Neural cell (in vitro differentiated cells): ENCODE results near the gene PTGR1. TPM values are rescaled to one million over a fixed set of nuclear protein-coding genes. Genes with fewer than 3 reads are reported as not detected.

Source experiments
- H2AFZ ChIP-seq: fragments of 200-600, 300-800 bp; sonication (generic), shearing (Covaris generic); 2 replicates; pipeline ENCODE4 v1.6.0; 2014; ENCODE audit warnings: low read depth, mild to moderate bottlenecking, antibody characterized with exemption, low read length, moderate library complexity
- H3F3A ChIP-seq: fragments of 200-600 bp; shearing (Covaris generic); 2 replicates; pipeline ENCODE4 v1.6.1; 2016; ENCODE audit warnings: mild to moderate bottlenecking, moderate library complexity, mixed read lengths, antibody characterized with exemption, low read length; ENCODE audit not compliant: insufficient read depth, poor library complexity, severe bottlenecking
- H3K27ac ChIP-seq: fragments of 200-600, 300-800 bp; sonication (generic), shearing (Covaris generic); 2 replicates; pipeline ENCODE4 v1.5.1; 2014; ENCODE audit warnings: mild to moderate bottlenecking, low read length, moderate library complexity
- H3K27me3 ChIP-seq: fragments of 300-800, 200-600 bp; sonication (generic), shearing (Covaris generic); 2 replicates; pipeline ENCODE4 v1.6.0; 2014; ENCODE audit warnings: mild to moderate bottlenecking, low read depth, low read length, moderate library complexity; ENCODE audit not compliant: insufficient read depth
- H3K36me3 ChIP-seq: fragments of 300-800, 200-600 bp; sonication (generic), shearing (Covaris generic); 2 replicates; pipeline ENCODE4 v1.5.1; 2014; ENCODE audit warnings: mild to moderate bottlenecking, antibody characterized with exemption, low read length, moderate library complexity; ENCODE audit not compliant: insufficient read depth
- H3K4me2 ChIP-seq: fragments of 300-800, 200-600 bp; sonication (generic), shearing (Covaris generic); 2 replicates; pipeline ENCODE4 v1.6.0; 2014; ENCODE audit warnings: mild to moderate bottlenecking, low read length
- H3K4me3 ChIP-seq: fragments of 300-800, 200-600 bp; sonication (generic), shearing (Covaris generic); 2 replicates; pipeline ENCODE4 v1.5.1; 2014; ENCODE audit warnings: mild to moderate bottlenecking, low read length, moderate library complexity
- H3K79me2 ChIP-seq: fragments of 200-600 bp; shearing (Covaris generic); replicated peaks from 2 replicates; pipeline ENCODE4 v1.6.0; 2014; ENCODE audit warnings: mild to moderate bottlenecking, low read length, moderate library complexity; ENCODE audit not compliant: insufficient read depth
- H3K9ac ChIP-seq: fragments of 300-800, 200-600 bp; sonication (generic), shearing (Covaris generic); 2 replicates; pipeline ENCODE4 v1.6.1; 2016; ENCODE audit warnings: mild to moderate bottlenecking, low read length, mixed read lengths
- H3K9me2 ChIP-seq: fragments of 200-600 bp; shearing (Covaris generic); 2 replicates; pipeline ENCODE4 v1.6.1; 2016; ENCODE audit warnings: mild to moderate bottlenecking, low read length, mixed read lengths; ENCODE audit not compliant: insufficient read depth
- H3K9me3 ChIP-seq: fragments of 200-600, 300-800 bp; sonication (generic), shearing (Covaris generic); 2 replicates; pipeline ENCODE4 v1.6.1; 2016; ENCODE audit warnings: mild to moderate bottlenecking, mixed run types, low read length, moderate library complexity, mixed read lengths
- H4K20me1 ChIP-seq: fragments of 200-600 bp; shearing (Covaris generic); 2 replicates; pipeline ENCODE4 v1.6.1; 2016; ENCODE audit warnings: mild to moderate bottlenecking, mixed run types; ENCODE audit not compliant: insufficient read depth
- EP300 ChIP-seq: fragments of 450-650 bp; conservative IDR thresholded peaks from 2 replicates; pipeline ENCODE4 v1.6.1; 2014; ENCODE audit warnings: antibody characterized with exemption, mild to moderate bottlenecking, moderate library complexity; ENCODE audit not compliant: poor library complexity, severe bottlenecking
- EZH2 ChIP-seq: fragments of 200-600, 300-800 bp; shearing (Covaris generic), sonication (generic); IDR thresholded peaks from 2 replicates; pipeline ENCODE4 v1.6.1; 2014; ENCODE audit warnings: antibody characterized with exemption, low read length, borderline replicate concordance, mild to moderate bottlenecking; ENCODE audit not compliant: insufficient read depth, poor library complexity, severe bottlenecking
- MXI1 ChIP-seq: fragments of 450-650 bp; conservative IDR thresholded peaks from 2 replicates; pipeline ENCODE4 v1.6.1; 2014; ENCODE audit warnings: antibody characterized with exemption, mild to moderate bottlenecking; ENCODE audit not compliant: poor library complexity, severe bottlenecking
- POLR2AphosphoS5 ChIP-seq: IDR thresholded peaks from 2 replicates; pipeline ENCODE4 v1.6.1; 2012
- RAD21 ChIP-seq: fragments of 450-650 bp; conservative IDR thresholded peaks from 2 replicates; pipeline ENCODE4 v1.6.1; 2014; ENCODE audit warnings: antibody characterized with exemption, mild to moderate bottlenecking, moderate library complexity
- REST ChIP-seq: IDR thresholded peaks from 2 replicates; pipeline ENCODE4 v1.6.1; 2012; ENCODE audit warnings: borderline replicate concordance
- SMC3 ChIP-seq: fragments of 450-650 bp; conservative IDR thresholded peaks from 2 replicates; pipeline ENCODE4 v1.6.1; 2014; ENCODE audit warnings: antibody characterized with exemption, mild to moderate bottlenecking, moderate library complexity; ENCODE audit not compliant: poor library complexity
- TAF1 ChIP-seq: IDR thresholded peaks from 2 replicates; pipeline ENCODE4 v1.6.1; 2012; ENCODE audit warnings: low read depth
- polyA plus RNA-seq: library from polyadenylated mRNA; depleted of rRNA; stranded (reverse); fragments of >200 nt; gene quantifications from 2 replicates; pipeline ENCODE4 v1.2.3, GENCODE V29; 2014
- TF ChIP-seq, protein P1 (sequence below): fragments of 450-650 bp; IDR thresholded peaks from 2 replicates; pipeline ENCODE4 v1.5.1; 2014; ENCODE audit warnings: antibody characterized with exemption, mild to moderate bottlenecking, moderate library complexity; ENCODE audit not compliant: poor library complexity, severe bottlenecking

The PTGR1 gene
- polyA plus RNA-seq, 1 donor from 2014 or later = 6.6 TPM

GRCh38 chr9:111637421-111637950 lies 38.0 kb upstream of the PTGR1 start:
- no peak overlapping the region for H2AFZ ChIP-seq
- H3K4me3 ChIP-seq = no peak overlapping the region
- H4K20me1 ChIP-seq = no peaks in the 10 kb centered on the region
- TF ChIP-seq REST = no peak
- TF ChIP-seq TAF1 = no peak
- no peak for TF ChIP-seq SMC3
- no peak for TF ChIP-seq RAD21
- TF ChIP-seq, protein P1, sequence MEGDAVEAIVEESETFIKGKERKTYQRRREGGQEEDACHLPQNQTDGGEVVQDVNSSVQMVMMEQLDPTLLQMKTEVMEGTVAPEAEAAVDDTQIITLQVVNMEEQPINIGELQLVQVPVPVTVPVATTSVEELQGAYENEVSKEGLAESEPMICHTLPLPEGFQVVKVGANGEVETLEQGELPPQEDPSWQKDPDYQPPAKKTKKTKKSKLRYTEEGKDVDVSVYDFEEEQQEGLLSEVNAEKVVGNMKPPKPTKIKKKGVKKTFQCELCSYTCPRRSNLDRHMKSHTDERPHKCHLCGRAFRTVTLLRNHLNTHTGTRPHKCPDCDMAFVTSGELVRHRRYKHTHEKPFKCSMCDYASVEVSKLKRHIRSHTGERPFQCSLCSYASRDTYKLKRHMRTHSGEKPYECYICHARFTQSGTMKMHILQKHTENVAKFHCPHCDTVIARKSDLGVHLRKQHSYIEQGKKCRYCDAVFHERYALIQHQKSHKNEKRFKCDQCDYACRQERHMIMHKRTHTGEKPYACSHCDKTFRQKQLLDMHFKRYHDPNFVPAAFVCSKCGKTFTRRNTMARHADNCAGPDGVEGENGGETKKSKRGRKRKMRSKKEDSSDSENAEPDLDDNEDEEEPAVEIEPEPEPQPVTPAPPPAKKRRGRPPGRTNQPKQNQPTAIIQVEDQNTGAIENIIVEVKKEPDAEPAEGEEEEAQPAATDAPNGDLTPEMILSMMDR = no peak
- TF ChIP-seq EZH2 = no peak
- no peak for TF ChIP-seq EP300
- no peak for TF ChIP-seq MXI1
- TF ChIP-seq POLR2AphosphoS5 = no peak
- peaks cover 40% of the 10 kb centered on the region for H3K79me2 ChIP-seq
- H3K36me3 ChIP-seq = no peaks in the 10 kb centered on the region
- no peaks in the 10 kb centered on the region for H3K9me3 ChIP-seq
- H3K4me2 ChIP-seq = no peak overlapping the region
- no peaks in the 10 kb centered on the region for H3K27me3 ChIP-seq
- H3F3A ChIP-seq = no peaks in the 10 kb centered on the region
- H3K9ac ChIP-seq = no peak overlapping the region
- H3K27ac ChIP-seq = no peak overlapping the region
- no peaks in the 10 kb centered on the region for H3K9me2 ChIP-seq

DNA sequence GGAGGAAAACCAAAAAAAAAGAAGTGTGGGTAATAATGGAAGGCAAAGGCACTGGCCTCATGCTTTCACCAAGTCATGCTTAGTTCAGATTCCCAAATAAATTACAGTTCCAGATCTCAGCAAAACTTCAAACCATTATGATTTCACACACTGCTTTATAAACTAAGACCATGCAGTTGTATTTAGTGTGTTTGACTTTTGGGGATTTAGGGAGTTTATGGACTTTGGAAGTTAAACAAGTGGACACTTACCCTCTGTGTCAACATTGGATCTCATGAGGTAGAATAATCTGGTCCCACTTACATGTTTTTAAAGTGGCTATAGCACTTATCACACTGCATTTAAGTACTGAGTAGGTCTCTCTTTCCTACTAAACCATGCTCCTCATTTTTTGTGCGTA lies 35.4 kb upstream of the PTGR1 start:
- H2AFZ ChIP-seq = no peak overlapping the region
- H3F3A ChIP-seq = no peaks in the 10 kb centered on the region
- no peaks in the 10 kb centered on the region for H3K36me3 ChIP-seq
- no peak overlapping the region for H3K4me2 ChIP-seq
- no peak overlapping the region for H3K9ac ChIP-seq
- peaks cover 49% of the 10 kb centered on the region for H3K79me2 ChIP-seq
- no peaks in the 10 kb centered on the region for H3K27me3 ChIP-seq
- no peak overlapping the region for H3K27ac ChIP-seq
- no peaks in the 10 kb centered on the region for H4K20me1 ChIP-seq
- no peaks in the 10 kb centered on the region for H3K9me3 ChIP-seq
- H3K9me2 ChIP-seq = no peaks in the 10 kb centered on the region
- TF ChIP-seq EZH2 (no peak), EP300 (no peak), POLR2AphosphoS5 (no peak), RAD21 (no peak), MXI1 (no peak), SMC3 (no peak), REST (no peak), TAF1 (no peak)
- TF ChIP-seq, protein P1 = no peak
- H3K4me3 ChIP-seq = no peak overlapping the region
